Measurements from ENCODE around the gene CHP2. TPM values are rescaled to one million over a fixed set of nuclear protein-coding genes. Genes with fewer than 3 reads are reported as not detected.

CHP2 gene
- total and polyA plus RNA-seq, 2 of the 13 experiments (the other 11 are each of a cell fraction or from before 2014, with no cell fraction given): not detected

- TF ChIP-seq ZFYVE20 (CRISPR knock-in tag; IDR thresholded peaks at IDR 0.05; ENCODE audit: borderline replicate concordance, low read depth) (no peak), HNRNPUL1 (IDR thresholded peaks at IDR 0.05; ENCODE audit: low read depth, low read length) (no peak), ZC3H13 (CRISPR knock-in tag; IDR thresholded peaks at IDR 0.05) (no peak)
Observed at GRCh38 chr16:23785842-23786241, 31.0 kb downstream of the CHP2 start (continued).

GRCh38 chr16:23786964-23787561 is 32.2 kb downstream of the CHP2 start:
- Histone ChIP-seq H3K4me1 (ENCODE audit: insufficient read depth, low read length) (no peaks in the 10 kb centered on the region), H3K4me2 (ENCODE audit: low read depth, low read length) (no peak overlapping the region), H2AFZ (ENCODE audit: low read length) (no peak overlapping the region), H3K27ac (ENCODE audit: extremely low read length, insufficient read depth, low read length) (no peak overlapping the region), H3K27me3 (ENCODE audit: control insufficient read depth in 1 of 2, insufficient read depth in 2 of 2, low read length in 2 of 2) (peaks cover 0 to 3% of the 10 kb centered on the region in 2 experiments; a peak in 2 of 5 replicates), H3K79me2 (ENCODE audit: insufficient read depth, low read length) (no peaks in the 10 kb centered on the region), H3K9me3 (ENCODE audit: low read length) (no peaks in the 10 kb centered on the region), H3K4me3 (replicated peaks in 1 of 3; ENCODE audit: insufficient read depth in 1 of 3, low read depth in 2 of 3, low read length in 3 of 3) (no peak overlapping the region), H3K9ac (ENCODE audit: insufficient read depth, low read depth, low read length) (no peak overlapping the region), H3K36me3 (replicated peaks in 1 of 2; ENCODE audit: control insufficient read depth in 1 of 2, insufficient read depth in 2 of 2, low read length in 2 of 2) (no peaks in the 10 kb centered on the region), H4K20me1 (ENCODE audit: insufficient read depth, low read length) (no peaks in the 10 kb centered on the region)
- 3% methylated on average over 6 of the region's 6 CpGs for WGBS (ENCODE audit: low lambda C conversion rate)
- POLR2A ChIA-PET: no interaction called here
- ATAC-seq (no peak), DNase-seq (ENCODE audit: low spot score) (no peak), FAIRE-seq (no peak)
- CTCF ChIA-PET (ENCODE audit: low intra/inter-chr PET ratio, low total read pairs): no interaction called here
- intact Hi-C loops (cut with micrococcal nuclease; ENCODE audit: unreplicated experiment) (no loop called here), in situ Hi-C loops (cut with HindIII; ENCODE audit: extremely low pct_ligation_motif_present, low pct_unique_long_range_greater_than_20kb) (no loop called here)
- TF ChIP-seq REST (IDR thresholded peaks at IDR 0.05; ENCODE audit: borderline replicate concordance in 1 of 2, low read depth in 1 of 2, low read length in 2 of 2) (no peak), DNMT1 (CRISPR knock-in tag; IDR thresholded peaks at IDR 0.05) (no peak)
- no TSS peak for BruUV-seq (replicated peaks)

Data from HepG2 (cell line).